ENCODE data around the gene SERPINB2. TPM values are rescaled to one million over a fixed set of nuclear protein-coding genes. Genes with fewer than 3 reads are reported as not detected.

SERPINB2 gene
- polyA plus RNA-seq, 4 donors = 0.03 to 0.81 (median 0.38) TPM

DNA sequence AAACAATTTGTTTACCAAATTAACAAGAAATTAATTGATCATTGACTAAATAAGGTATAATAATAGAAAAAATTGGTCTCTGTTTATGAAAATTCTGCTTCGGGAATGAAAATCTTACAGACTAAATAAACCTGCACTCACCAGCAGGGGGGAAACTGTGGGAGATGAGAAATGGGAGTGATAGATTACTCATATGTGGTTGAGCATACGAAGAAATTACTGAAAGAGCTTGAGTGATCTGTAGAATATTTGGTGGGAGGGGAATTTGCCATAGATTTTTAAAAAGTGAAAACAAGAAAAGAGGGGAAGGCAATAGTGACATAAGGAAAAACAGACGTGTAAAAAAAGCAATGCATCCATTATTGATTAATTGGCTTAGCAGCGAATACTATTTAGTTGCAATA is 63.8 kb downstream of the SERPINB2 start:
- 53 to 65% (median 59%) methylated on average over 4 of the region's 4 CpGs for WGBS, 3 donors
- FAIRE-seq = no peak

More for the DNA sequence above, 63.8 kb downstream of the SERPINB2 start:
- DNase-seq = no peak
- no peak overlapping the region for H3K4me3 ChIP-seq (ENCODE audit: low read depth in 1 of 3, low read length in 3 of 3)
- peaks cover 0 to 9% (median 2%) of the 10 kb centered on the region in 3 donors for H3K27me3 ChIP-seq (ENCODE audit: control insufficient read depth in 3 of 3, insufficient read depth in 3 of 3, low read length in 3 of 3)
- no peaks in the 10 kb centered on the region for H3K4me1 ChIP-seq (ENCODE audit: control insufficient read depth in 3 of 3, insufficient read depth in 2 of 3, low read depth in 1 of 3, low read length in 2 of 3)
- no peak overlapping the region for H3K27ac ChIP-seq (ENCODE audit: low read depth in 1 of 3, low read length in 2 of 3)
- H3K9me3 ChIP-seq (ENCODE audit: control insufficient read depth in 2 of 2, insufficient read depth in 1 of 2, low read depth in 1 of 2, low read length in 1 of 2) = no peaks in the 10 kb centered on the region
- no peaks in the 10 kb centered on the region for H3K36me3 ChIP-seq (ENCODE audit: control insufficient read depth in 3 of 3, insufficient read depth in 2 of 3, low read depth in 1 of 3, low read length in 3 of 3)

Other genes with a start within 250 kb of the SERPINB2 start
- not detected for gene SERPINB4, start 243.4 kb upstream of the SERPINB2 start, polyA plus RNA-seq
- gene SERPINB3, start 225.8 kb upstream of the SERPINB2 start, polyA plus RNA-seq = under 1 TPM in 2 of 4 donors, not detected in 2; 0.06 to 0.81 TPM
- not detected for gene SERPINB11, start 184.7 kb upstream of the SERPINB2 start, polyA plus RNA-seq
- gene SERPINB7, start 112.3 kb upstream of the SERPINB2 start, polyA plus RNA-seq = not detected
- under 1 TPM in 1 of 4 donors, not detected in 3; 0.07 TPM for gene SERPINB10, start 20.3 kb downstream of the SERPINB2 start, polyA plus RNA-seq
- gene HMSD, start 61.6 kb downstream of the SERPINB2 start, polyA plus RNA-seq = under 1 TPM in 2 of 4 donors, not detected in 2; 0.10 to 0.48 TPM
- 10 to 100 TPM in 3 of 4 donors, 1 to 10 TPM in 1; 6.7 to 15.7 (median 12.3) TPM for gene SERPINB8, start 82.4 kb downstream of the SERPINB2 start, polyA plus RNA-seq